Lung (tissue), 16 donors: Measurements from ENCODE around the gene RCSD1. TPM values are rescaled to one million over a fixed set of nuclear protein-coding genes. Genes with fewer than 3 reads are reported as not detected.
A peak's percentile ranks its signal among the peaks of the same experiment; 100 is the strongest.

Experiments used
- ATAC-seq: fragments of 200-7000 bp; cut with Tn5 transposase; one replicate; pipeline ENCODE4 v1.9.1; 2020; ENCODE audit warnings: moderate number of reproducible peaks; ENCODE audit not compliant: insufficient read depth, low FRiP score
- DNase-seq, 3 donors: peaks; one replicate each; pipeline ENCODE4 v3.0.0-alpha.2; 2013 to 2017
- H3K27ac ChIP-seq, 2 donors: one replicate each; pipeline ENCODE4 v1.5.1; 2013; ENCODE audit warnings: mild to moderate bottlenecking in 2 of 2, moderate library complexity in 2 of 2, control low read depth in 1 of 2, inconsistent platforms in 1 of 2, low read depth in 1 of 2, low read length in 1 of 2
- H3K27me3 ChIP-seq, 3 donors: one replicate each; pipeline ENCODE4 v1.5.1; 2013; ENCODE audit warnings: low read length in 2 of 3; ENCODE audit not compliant: control insufficient read depth in 3 of 3, insufficient read depth in 3 of 3
- H3K36me3 ChIP-seq, 4 donors: one replicate each; pipeline ENCODE4 v1.5.1; 2013; ENCODE audit warnings: low read length in 4 of 4, mild to moderate bottlenecking in 1 of 4, moderate library complexity in 1 of 4; ENCODE audit not compliant: control insufficient read depth in 4 of 4, insufficient read depth in 4 of 4
- H3K4me1 ChIP-seq, 5 donors: one replicate each; pipeline ENCODE4 v1.5.1; 2013; ENCODE audit warnings: low read length in 5 of 5, mild to moderate bottlenecking in 2 of 5, moderate library complexity in 1 of 5; ENCODE audit not compliant: control insufficient read depth in 5 of 5, insufficient read depth in 5 of 5
- H3K4me3 ChIP-seq: one replicate; pipeline ENCODE4 v1.5.1; 2013; ENCODE audit warnings: mild to moderate bottlenecking, control low read depth, moderate library complexity
- H3K9ac ChIP-seq, 2 donors: one replicate each; pipeline ENCODE4 v1.5.1; 2013; ENCODE audit warnings: low read length in 2 of 2, control low read depth in 1 of 2; ENCODE audit not compliant: insufficient read depth in 1 of 2
- H3K9me3 ChIP-seq, 4 donors: one replicate each; pipeline ENCODE4 v1.5.1; 2013; ENCODE audit warnings: low read length in 3 of 4, mild to moderate bottlenecking in 1 of 4, moderate library complexity in 1 of 4; ENCODE audit not compliant: control insufficient read depth in 4 of 4, insufficient read depth in 3 of 4
- CTCF ChIP-seq: IDR thresholded peaks from 2 replicates; pipeline ENCODE4 v1.5.1; 2012; ENCODE audit warnings: mild to moderate bottlenecking; ENCODE audit errors: control extremely low read depth, extremely low read depth
- WGBS, 2 donors: extraction: QIAGEN DNeasy Blood & Tissue Kit; methylation state at CpG; one replicate each; pipeline ENCODE4 v1.1.7; 2013; 5-methylcytosine and 5-hydroxymethylcytosine counted together
- long read RNA-seq, 5 donors: transcript quantifications; one replicate each; lab custom pipeline, GENCODE V29; 2026
- polyA plus RNA-seq, 2 donors: library from polyadenylated mRNA; stranded (reverse); fragments of 200-250 nt; gene quantifications; one replicate each; pipeline ENCODE4 v1.2.1, GENCODE V29; 2013
- total RNA-seq, 2 donors: library from RNA; depleted of rRNA in 1 of 2; stranded (reverse); fragments of >200 nt in 1 of 2; gene quantifications; one replicate each; pipeline ENCODE4 v1.2.1, GENCODE V29; 2014 to 2021
- donor health status: control.
- donor health status: control.
- donor health status: Bipolar disorder and iron deficiency.
- donor health status: healthy.
- donor health status: DM: yes; HTN: yes; CAD: no.

RCSD1 gene
- total RNA-seq (10 to 100 TPM; 22.7 to 29.4 TPM), polyA plus RNA-seq (10 to 100 TPM in 1 of 2 donors, 1 to 10 TPM in 1; 7.6 to 25.0 TPM)
- long read RNA-seq, donor 1, partial matches to known transcripts, result 0 of 3 reads
- long read RNA-seq, donor 1, other reads (novel, unspliced or antisense), result 0 of 3 reads
- long read RNA-seq, donor 2, partial matches to known transcripts, result 0 of 3 reads
- long read RNA-seq, donor 2, other reads (novel, unspliced or antisense), result 0 of 3 reads
- long read RNA-seq, donor 3, partial matches to known transcripts, result 0 of 2 reads
- long read RNA-seq, donor 3, other reads (novel, unspliced or antisense), result 0 of 2 reads
- long read RNA-seq, donor 4, partial matches to known transcripts, result 0 of 1 reads
- long read RNA-seq, donor 4, other reads (novel, unspliced or antisense), result 0 of 1 reads
- long read RNA-seq, donor 5, transcript RCSD1-202 (7 exons, 3,135 nt), result major isoform, 5 of 5 reads
- long read RNA-seq, donor 5, partial matches to known transcripts, result 0 of 5 reads
- long read RNA-seq, donor 5, other reads (novel, unspliced or antisense), result 0 of 5 reads

GRCh38 chr1:167629681-167630567, at the start of gene RCSD1:
Gene RCSD1, plus strand, starts transcription at chr1:167630232. Its CDS starts 192 bp downstream, at chr1:167630424.
- peak; percentile 23 to 63 (median 44) for DNase-seq
- Histone ChIP-seq H3K9ac (peak within 1 kb of the TSS in 1 of 2 donors; percentile 57), H3K4me1 (peaks cover 0 to 17% (median 8%) of the 10 kb centered on the region in 5 donors), H3K27ac (peak within 1 kb of the TSS; percentile 87 to 92), H3K9me3 (no peaks in the 10 kb centered on the region), H3K27me3 (peaks cover 0 to 13% (median 6%) of the 10 kb centered on the region in 3 donors), H3K4me3 (peak within 1 kb of the TSS; percentile 71), H3K36me3 (no peaks in the 10 kb centered on the region)
- peak; percentile 82 for ATAC-seq
- 3 to 6% methylated on average over 62 of the region's 62 CpGs for WGBS, 2 donors
- TF ChIP-seq CTCF, result no peak

- Histone ChIP-seq H3K4me1 (no peaks in the 10 kb centered on the region), H3K27ac (no peak overlapping the region), H3K27me3 (peaks cover 0 to 3% (median 0%) of the 10 kb centered on the region in 3 donors), H3K9ac (no peak overlapping the region), H3K4me3 (no peak overlapping the region), H3K9me3 (no peaks in the 10 kb centered on the region), H3K36me3 (no peaks in the 10 kb centered on the region)
- TF ChIP-seq CTCF, result no peak
- ATAC-seq, result no peak
- WGBS, 2 donors, result 77 to 83% methylated on average over 1 of the region's 1 CpG
- DNase-seq, result no peak
Measured at GRCh38 chr1:167582064-167582463, 48.0 kb upstream of the RCSD1 start.

GRCh38 chr1:167582722-167583121, 47.3 kb upstream of the RCSD1 start:
- no peak for ATAC-seq
- DNase-seq, result no peak
- no peaks in the 10 kb centered on the region for H3K36me3 ChIP-seq
- no peak overlapping the region for H3K9ac ChIP-seq
- no peaks in the 10 kb centered on the region for H3K9me3 ChIP-seq
- 97 to 98% methylated on average over 4 of the region's 4 CpGs for WGBS, 2 donors
- H3K4me3 ChIP-seq, result no peak overlapping the region
- no peak for TF ChIP-seq CTCF
- H3K27ac ChIP-seq, result no peak overlapping the region
- no peaks in the 10 kb centered on the region for H3K4me1 ChIP-seq
- H3K27me3 ChIP-seq, result peaks cover 0 to 3% (median 0%) of the 10 kb centered on the region in 3 donors
